GM18505 (cell line): ENCODE results near the gene ZNF239.
"Not testable (repeated sequence)": the region's sequence is repeated elsewhere in the genome, so short reads cannot be mapped to it uniquely, and the experiment has no call there.

Source experiments
- ATAC-seq: cut with Tn5 transposase; IDR thresholded peaks from one replicate; pipeline ENCODE4 v1.9.1; 2021; ENCODE audit not compliant: unreplicated experiment
- POLR2A ChIP-seq: IDR thresholded peaks from 4 replicates; pipeline ENCODE4 v1.6.1; 2011; ENCODE audit warnings: borderline replicate concordance; ENCODE audit not compliant: insufficient read depth, insufficient read length; ENCODE audit errors: extremely low read depth

The ZNF239 gene

GRCh38 chr10:43557214-43557613 lies 17.2 kb downstream of the ZNF239 start:
- TF ChIP-seq POLR2A: no peak
- no peak for ATAC-seq

GRCh38 chr10:43543746-43544145 lies 30.7 kb downstream of the ZNF239 start:
- ATAC-seq: not testable (repeated sequence)

- TF ChIP-seq POLR2A: no peak
- ATAC-seq: no peak
Measured at GRCh38 chr10:43524434-43525247, 49.8 kb downstream of the ZNF239 start.
